ENCODE results near the gene PLAAT5. TPM values are rescaled to one million over a fixed set of nuclear protein-coding genes. Genes with fewer than 3 reads are reported as not detected.
A peak's percentile ranks its signal among the peaks of the same experiment; 100 is the strongest.

The PLAAT5 gene
- total and polyA plus RNA-seq, 2 of the 13 experiments (the other 11 are each of a cell fraction or from before 2014, with no cell fraction given), result not detected

DNA sequence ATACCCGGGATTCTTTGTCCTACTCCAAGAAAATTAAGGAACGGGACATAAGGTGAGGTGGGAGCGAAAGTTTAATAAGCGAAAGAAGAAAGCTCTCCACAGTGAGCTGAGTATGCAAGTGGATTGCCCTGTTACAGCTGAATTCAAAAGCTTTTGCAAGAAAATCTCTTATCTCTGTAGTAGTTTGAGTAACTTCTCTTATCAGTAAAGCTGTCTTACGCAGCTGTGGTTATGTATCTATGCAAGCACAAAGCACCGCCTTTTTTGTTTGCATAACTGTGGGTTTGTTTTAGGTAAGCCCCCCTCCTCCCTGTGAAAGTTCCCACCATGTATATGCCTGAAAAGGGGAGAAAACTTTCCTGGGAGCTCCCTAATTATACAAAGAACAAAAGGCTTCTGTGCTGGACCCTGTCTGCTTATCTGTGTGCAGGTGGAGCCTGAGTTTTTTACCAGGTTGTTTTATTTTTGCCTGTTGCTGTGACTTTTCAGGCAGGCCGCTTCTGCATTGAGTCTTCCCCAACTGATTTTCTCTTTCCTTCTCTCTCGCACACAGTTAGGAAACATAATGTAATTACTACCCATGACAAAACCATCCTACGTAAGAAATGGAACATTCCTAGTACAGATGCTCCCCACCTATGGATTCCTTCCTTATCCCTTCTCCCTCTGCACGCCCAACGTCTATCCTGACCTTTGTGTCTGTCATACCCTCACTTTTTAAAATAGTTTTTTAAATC is 837 bp upstream of the PLAAT5 start (continued):
- TF ChIP-seq, protein P1, sequence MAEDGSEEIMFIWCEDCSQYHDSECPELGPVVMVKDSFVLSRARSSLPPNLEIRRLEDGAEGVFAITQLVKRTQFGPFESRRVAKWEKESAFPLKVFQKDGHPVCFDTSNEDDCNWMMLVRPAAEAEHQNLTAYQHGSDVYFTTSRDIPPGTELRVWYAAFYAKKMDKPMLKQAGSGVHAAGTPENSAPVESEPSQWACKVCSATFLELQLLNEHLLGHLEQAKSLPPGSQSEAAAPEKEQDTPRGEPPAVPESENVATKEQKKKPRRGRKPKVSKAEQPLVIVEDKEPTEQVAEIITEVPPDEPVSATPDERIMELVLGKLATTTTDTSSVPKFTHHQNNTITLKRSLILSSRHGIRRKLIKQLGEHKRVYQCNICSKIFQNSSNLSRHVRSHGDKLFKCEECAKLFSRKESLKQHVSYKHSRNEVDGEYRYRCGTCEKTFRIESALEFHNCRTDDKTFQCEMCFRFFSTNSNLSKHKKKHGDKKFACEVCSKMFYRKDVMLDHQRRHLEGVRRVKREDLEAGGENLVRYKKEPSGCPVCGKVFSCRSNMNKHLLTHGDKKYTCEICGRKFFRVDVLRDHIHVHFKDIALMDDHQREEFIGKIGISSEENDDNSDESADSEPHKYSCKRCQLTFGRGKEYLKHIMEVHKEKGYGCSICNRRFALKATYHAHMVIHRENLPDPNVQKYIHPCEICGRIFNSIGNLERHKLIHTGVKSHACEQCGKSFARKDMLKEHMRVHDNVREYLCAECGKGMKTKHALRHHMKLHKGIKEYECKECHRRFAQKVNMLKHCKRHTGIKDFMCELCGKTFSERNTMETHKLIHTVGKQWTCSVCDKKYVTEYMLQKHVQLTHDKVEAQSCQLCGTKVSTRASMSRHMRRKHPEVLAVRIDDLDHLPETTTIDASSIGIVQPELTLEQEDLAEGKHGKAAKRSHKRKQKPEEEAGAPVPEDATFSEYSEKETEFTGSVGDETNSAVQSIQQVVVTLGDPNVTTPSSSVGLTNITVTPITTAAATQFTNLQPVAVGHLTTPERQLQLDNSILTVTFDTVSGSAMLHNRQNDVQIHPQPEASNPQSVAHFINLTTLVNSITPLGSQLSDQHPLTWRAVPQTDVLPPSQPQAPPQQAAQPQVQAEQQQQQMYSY (CRISPR knock-in tag; IDR thresholded peaks at IDR 0.05), result no peak
- TF ChIP-seq, protein P2, sequence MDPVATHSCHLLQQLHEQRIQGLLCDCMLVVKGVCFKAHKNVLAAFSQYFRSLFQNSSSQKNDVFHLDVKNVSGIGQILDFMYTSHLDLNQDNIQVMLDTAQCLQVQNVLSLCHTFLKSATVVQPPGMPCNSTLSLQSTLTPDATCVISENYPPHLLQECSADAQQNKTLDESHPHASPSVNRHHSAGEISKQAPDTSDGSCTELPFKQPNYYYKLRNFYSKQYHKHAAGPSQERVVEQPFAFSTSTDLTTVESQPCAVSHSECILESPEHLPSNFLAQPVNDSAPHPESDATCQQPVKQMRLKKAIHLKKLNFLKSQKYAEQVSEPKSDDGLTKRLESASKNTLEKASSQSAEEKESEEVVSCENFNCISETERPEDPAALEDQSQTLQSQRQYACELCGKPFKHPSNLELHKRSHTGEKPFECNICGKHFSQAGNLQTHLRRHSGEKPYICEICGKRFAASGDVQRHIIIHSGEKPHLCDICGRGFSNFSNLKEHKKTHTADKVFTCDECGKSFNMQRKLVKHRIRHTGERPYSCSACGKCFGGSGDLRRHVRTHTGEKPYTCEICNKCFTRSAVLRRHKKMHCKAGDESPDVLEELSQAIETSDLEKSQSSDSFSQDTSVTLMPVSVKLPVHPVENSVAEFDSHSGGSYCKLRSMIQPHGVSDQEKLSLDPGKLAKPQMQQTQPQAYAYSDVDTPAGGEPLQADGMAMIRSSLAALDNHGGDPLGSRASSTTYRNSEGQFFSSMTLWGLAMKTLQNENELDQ (CRISPR knock-in tag; IDR thresholded peaks at IDR 0.05; ENCODE audit: borderline replicate concordance), result no peak
- no peak for TF ChIP-seq KMT2A (CRISPR knock-in tag; IDR thresholded peaks at IDR 0.05)
- TF ChIP-seq, protein P3, sequence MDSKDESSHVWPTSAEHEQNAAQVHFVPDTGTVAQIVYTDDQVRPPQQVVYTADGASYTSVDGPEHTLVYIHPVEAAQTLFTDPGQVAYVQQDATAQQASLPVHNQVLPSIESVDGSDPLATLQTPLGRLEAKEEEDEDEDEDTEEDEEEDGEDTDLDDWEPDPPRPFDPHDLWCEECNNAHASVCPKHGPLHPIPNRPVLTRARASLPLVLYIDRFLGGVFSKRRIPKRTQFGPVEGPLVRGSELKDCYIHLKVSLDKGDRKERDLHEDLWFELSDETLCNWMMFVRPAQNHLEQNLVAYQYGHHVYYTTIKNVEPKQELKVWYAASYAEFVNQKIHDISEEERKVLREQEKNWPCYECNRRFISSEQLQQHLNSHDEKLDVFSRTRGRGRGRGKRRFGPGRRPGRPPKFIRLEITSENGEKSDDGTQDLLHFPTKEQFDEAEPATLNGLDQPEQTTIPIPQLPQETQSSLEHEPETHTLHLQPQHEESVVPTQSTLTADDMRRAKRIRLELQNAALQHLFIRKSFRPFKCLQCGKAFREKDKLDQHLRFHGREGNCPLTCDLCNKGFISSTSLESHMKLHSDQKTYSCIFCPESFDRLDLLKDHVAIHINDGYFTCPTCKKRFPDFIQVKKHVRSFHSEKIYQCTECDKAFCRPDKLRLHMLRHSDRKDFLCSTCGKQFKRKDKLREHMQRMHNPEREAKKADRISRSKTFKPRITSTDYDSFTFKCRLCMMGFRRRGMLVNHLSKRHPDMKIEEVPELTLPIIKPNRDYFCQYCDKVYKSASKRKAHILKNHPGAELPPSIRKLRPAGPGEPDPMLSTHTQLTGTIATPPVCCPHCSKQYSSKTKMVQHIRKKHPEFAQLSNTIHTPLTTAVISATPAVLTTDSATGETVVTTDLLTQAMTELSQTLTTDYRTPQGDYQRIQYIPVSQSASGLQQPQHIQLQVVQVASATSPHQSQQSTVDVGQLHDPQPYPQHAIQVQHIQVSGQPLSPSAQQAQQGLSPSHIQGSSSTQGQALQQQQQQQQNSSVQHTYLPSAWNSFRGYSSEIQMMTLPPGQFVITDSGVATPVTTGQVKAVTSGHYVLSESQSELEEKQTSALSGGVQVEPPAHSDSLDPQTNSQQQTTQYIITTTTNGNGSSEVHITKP (CRISPR knock-in tag; IDR thresholded peaks at IDR 0.05; ENCODE audit: low read depth), result no peak
- no peak for TF ChIP-seq KDM2A (CRISPR knock-in tag; IDR thresholded peaks at IDR 0.05; ENCODE audit: borderline replicate concordance, low read depth)
- TF ChIP-seq NR2F1 (CRISPR knock-in tag; IDR thresholded peaks at IDR 0.05), result no peak
- TF ChIP-seq FOSL2 (CRISPR knock-in tag; IDR thresholded peaks at IDR 0.05), result peak; percentile 35
- TF ChIP-seq, protein P4, sequence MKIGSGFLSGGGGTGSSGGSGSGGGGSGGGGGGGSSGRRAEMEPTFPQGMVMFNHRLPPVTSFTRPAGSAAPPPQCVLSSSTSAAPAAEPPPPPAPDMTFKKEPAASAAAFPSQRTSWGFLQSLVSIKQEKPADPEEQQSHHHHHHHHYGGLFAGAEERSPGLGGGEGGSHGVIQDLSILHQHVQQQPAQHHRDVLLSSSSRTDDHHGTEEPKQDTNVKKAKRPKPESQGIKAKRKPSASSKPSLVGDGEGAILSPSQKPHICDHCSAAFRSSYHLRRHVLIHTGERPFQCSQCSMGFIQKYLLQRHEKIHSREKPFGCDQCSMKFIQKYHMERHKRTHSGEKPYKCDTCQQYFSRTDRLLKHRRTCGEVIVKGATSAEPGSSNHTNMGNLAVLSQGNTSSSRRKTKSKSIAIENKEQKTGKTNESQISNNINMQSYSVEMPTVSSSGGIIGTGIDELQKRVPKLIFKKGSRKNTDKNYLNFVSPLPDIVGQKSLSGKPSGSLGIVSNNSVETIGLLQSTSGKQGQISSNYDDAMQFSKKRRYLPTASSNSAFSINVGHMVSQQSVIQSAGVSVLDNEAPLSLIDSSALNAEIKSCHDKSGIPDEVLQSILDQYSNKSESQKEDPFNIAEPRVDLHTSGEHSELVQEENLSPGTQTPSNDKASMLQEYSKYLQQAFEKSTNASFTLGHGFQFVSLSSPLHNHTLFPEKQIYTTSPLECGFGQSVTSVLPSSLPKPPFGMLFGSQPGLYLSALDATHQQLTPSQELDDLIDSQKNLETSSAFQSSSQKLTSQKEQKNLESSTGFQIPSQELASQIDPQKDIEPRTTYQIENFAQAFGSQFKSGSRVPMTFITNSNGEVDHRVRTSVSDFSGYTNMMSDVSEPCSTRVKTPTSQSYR (CRISPR knock-in tag; IDR thresholded peaks at IDR 0.05; ENCODE audit: borderline replicate concordance), result peak; percentile 33; the same call in 1 of the 2 replicates
- TF ChIP-seq FOXP1 (IDR thresholded peaks at IDR 0.05), result no peak
- TF ChIP-seq FOXP1 (CRISPR knock-in tag; IDR thresholded peaks at IDR 0.05), result peak; percentile 62; the same call in 1 of the 2 replicates
- no peak for TF ChIP-seq ZNF660 (CRISPR knock-in tag; IDR thresholded peaks at IDR 0.05; ENCODE audit: borderline replicate concordance, low read depth)
- TF ChIP-seq, protein P5, sequence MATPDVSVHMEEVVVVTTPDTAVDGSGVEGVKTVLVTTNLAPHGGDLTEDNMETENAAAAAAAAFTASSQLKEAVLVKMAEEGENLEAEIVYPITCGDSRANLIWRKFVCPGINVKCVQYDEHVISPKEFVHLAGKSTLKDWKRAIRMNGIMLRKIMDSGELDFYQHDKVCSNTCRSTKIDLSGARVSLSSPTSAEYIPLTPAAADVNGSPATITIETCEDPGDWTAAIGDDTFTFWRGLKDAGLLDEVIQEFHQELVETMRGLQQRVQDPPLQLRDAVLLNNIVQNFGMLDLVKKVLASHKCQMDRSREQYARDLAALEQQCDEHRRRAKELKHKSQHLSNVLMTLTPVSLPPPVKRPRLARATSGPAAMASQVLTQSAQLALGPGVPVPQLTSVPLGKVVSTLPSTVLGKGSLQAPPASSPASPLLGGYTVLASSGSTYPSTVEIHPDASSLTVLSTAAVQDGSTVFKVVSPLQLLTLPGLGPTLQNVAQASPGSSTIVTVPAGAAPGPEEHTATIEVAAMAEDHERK (CRISPR knock-in tag; IDR thresholded peaks at IDR 0.05; ENCODE audit: low read depth), result no peak
- no peak for TF ChIP-seq RNF2 (conservative IDR thresholded peaks at IDR 0.05; ENCODE audit: low read depth)
- no peak for TF ChIP-seq TOE1 (CRISPR knock-in tag; IDR thresholded peaks at IDR 0.05)

Data from HepG2 (cell line).